Fibroblast of mammary gland (primary cell): ENCODE measurements around the gene ABR.
"Not testable (repeated sequence)": the region's sequence is repeated elsewhere in the genome, so short reads cannot be mapped to it uniquely, and the experiment has no call there.

Experiments
- DNase-seq: peaks from one replicate; pipeline ENCODE4 v3.0.0-alpha.2; 2010; ENCODE audit warnings: low read depth
- H3K4me3 ChIP-seq: 2 replicates; pipeline ENCODE4 v1.5.1; 2011; ENCODE audit warnings: low read depth, mild to moderate bottlenecking, low read length, moderate library complexity; ENCODE audit not compliant: control insufficient read depth
- TF ChIP-seq, protein P1 (sequence below): conservative IDR thresholded peaks from 2 replicates; pipeline ENCODE4 v1.5.1; 2011; ENCODE audit warnings: low read depth, low read length, inconsistent platforms; ENCODE audit not compliant: control insufficient read depth, insufficient read depth

ABR gene

DNA sequence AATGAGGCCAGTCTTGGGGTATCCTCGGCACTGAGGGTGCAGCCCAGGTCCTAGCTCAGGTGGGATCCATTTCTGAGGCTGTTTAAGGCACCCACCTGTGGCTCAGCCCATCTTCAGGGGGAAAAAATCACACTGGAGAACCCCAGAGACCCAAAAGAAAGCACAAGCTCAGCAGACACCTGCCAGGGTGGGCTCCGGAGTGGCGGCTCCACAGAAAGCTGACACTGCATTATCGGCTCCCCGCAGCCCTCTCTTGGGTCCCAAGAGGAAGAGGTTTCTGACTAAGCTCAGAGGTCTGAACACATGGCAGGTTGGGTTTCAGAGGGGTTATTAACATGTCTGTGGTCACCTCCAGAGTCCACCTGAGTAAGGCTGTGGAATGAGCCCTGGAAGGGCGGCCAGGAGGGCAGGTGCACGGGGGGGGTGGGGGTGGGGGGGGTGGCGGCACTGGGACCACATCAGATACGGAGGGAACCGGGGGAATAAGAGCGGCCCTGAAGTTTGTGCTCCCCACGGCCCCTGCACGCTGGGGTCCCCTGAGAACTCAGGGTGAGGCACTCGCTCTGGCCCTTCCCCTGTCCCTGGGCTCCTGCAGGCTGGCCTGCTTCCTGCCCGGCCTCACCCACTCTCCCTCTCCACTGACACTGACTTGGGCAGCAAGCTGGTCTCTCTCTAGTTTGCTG, 103.3 kb downstream of the ABR start:
- TF ChIP-seq, protein P1, sequence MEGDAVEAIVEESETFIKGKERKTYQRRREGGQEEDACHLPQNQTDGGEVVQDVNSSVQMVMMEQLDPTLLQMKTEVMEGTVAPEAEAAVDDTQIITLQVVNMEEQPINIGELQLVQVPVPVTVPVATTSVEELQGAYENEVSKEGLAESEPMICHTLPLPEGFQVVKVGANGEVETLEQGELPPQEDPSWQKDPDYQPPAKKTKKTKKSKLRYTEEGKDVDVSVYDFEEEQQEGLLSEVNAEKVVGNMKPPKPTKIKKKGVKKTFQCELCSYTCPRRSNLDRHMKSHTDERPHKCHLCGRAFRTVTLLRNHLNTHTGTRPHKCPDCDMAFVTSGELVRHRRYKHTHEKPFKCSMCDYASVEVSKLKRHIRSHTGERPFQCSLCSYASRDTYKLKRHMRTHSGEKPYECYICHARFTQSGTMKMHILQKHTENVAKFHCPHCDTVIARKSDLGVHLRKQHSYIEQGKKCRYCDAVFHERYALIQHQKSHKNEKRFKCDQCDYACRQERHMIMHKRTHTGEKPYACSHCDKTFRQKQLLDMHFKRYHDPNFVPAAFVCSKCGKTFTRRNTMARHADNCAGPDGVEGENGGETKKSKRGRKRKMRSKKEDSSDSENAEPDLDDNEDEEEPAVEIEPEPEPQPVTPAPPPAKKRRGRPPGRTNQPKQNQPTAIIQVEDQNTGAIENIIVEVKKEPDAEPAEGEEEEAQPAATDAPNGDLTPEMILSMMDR = no peak
- no peak for DNase-seq
- H3K4me3 ChIP-seq = no peak overlapping the region

DNA sequence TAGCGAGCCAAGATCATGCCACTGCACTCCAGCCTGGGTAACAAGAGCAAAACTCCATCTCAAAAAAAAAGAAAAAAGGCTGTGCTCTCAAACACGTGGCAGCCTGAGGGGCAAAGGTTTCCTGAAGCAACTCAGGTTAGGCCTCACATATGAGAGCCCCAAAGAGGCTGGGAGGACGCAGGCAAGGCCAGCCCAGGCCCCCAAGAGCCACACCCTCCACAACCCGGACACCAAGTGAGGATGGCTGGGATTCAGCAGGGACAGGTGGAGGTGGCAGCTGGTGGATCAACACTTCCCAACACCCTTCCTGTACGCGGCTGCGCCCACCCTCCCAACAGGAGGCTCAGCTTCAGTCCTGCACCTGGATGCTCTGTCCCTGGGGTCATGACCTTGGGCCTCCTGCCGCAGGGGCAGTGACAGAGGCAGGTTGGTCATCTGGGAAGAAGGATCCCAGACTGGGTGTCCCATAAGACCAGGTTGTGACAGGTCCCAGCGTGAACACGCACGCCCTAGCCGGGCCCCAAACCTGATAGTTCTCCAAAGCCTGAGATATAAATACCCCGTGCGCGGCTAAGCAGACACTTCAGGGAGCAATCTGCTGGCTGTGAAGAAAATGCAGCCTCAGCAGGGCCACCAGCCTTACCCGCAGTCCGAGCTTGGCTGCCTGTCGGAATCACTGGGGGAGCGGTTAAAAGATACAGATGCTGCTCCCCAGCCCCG, 104.7 kb downstream of the ABR start:
- H3K4me3 ChIP-seq = no peak overlapping the region
- DNase-seq = no peak
- TF ChIP-seq, protein P1 = no peak

DNA sequence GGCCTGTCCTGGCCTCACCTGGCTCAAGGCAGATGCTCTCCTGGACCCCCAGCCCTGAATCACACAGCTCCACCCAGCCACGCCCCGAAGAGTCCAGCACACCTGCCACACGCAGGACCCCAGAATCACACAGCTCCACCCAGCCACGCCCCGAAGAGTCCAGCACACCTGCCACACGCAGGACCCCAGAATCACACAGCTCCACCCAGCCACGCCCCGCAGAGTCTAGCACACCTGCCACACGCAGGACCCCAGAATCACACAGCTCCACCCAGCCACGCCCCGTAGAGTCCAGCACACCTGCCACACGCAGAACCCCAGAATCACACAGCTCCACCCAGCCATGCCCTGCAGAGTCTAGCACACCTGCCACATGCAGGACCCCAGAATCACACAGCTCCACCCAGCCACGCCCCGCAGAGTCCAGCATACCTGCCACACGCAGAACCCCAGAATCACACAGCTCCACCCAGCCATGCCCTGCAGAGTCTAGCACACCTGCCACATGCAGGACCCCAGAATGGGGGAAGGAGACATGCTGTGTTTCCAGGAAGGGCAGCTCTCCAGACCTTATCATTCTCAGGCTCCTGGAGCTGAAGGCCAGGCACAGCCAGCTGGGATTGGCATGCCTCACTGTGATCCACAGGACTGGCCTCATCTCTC, 105.7 kb downstream of the ABR start:
- H3K4me3 ChIP-seq, DNase-seq: not testable (repeated sequence)

DNA sequence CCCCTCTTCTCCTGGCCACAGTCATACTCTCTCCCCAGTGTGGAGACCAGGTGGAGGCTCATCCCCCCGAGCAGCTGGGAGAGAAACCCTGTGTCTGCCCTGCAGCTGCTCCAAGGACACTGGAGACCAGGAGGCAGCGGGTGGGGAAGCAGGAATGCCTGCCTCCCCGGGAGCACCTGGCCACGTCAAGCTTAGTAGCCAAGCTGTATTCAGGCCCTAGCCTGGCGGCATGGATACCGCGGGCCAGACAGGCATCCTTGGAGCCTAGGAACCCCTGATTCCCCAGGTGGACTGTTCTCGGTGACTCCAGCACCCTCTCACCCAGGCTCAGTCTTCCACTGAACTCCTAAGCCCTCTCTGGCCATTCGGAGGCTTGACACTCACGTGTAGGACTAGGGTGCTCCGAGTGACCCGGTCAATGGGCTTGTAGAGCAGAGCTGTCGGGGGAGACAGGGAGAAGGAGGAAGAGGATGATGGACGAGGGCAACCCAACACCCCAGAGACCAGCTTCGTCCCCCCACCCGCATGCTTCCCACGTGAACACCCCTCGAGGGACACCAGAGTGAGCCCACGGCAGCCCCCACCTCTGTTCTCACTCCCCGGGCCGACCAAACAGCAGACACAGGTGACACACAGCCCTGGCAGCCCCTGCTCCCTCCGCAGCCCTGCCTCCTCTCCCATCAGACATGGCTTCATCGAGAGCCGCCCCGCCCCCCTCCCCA, 106.4 kb downstream of the ABR start:
- no peak overlapping the region for H3K4me3 ChIP-seq
- TF ChIP-seq, protein P1 = no peak
- DNase-seq = no peak

DNA sequence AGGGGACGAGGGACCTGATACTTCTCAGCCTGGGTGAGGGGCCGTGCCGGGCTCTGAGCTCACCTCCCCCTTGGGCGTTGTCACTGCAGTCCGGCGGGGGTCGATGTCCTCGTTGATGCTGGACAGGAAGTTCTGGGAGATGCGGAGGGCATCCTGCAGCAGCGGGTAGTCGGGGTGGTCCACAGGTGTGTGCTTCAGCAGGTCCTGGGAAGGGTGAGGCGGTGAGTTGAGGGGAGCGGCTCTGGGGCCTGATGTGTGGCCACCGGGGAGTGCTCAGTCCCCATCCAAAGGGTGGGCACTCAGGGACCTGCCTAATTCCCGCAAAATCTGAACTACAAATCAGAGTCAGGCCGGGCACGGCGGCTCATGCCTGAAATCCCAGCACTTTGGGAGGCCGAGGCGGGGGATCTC, 107.2 kb downstream of the ABR start:
- H3K4me3 ChIP-seq = no peak overlapping the region

DNA sequence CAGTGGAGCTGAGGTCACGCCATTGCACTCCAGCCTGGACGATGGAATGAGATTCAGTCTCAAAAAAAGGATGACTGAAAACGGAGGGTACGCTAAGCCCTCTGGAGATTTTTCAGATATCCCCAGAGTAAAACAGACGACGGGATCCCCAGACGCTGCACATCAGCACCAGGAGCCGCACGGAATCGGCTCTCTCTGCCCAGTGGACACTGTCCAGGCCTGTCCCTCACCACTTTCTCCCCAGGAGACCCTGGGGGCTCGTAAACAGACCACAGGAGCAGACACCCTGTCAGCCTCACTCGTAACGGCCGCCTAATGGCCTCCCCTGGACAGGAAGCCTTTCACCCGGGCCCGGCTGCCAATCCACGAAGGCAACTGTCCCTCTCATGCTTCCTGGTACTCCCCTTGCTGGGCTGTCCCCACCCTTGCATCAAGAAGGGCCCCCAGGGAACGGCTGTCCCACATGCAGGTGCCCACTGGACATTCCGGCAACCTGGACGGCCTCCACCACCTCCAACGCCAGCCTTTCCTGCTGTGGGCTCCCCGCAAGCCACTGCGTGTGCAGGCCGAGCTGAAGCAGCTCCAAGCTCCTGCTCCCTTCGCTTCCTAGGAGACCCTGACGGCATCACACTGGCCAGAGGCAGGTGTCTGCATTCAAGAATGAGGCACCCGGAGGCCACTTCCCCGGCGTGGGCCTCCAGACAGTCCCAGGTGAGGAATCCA, 108.5 kb downstream of the ABR start:
- H3K4me3 ChIP-seq = no peak overlapping the region
- DNase-seq = no peak
- TF ChIP-seq, protein P1 = no peak

More for the DNA sequence above, 107.2 kb downstream of the ABR start:
- no peak for DNase-seq
- TF ChIP-seq, protein P1 = no peak
